Activated gamma-delta T cell treated with Interleukin-2 at 50 U/mL for 16 hours (primary cell): ENCODE measurements around the gene FXYD2.

Source experiments
- DNase-seq: peaks from one replicate; pipeline ENCODE4 v3.0.0-alpha.2; 2020

FXYD2 gene

GRCh38 chr11:117795638-117796455 lies 28.7 kb downstream of the FXYD2 start:
- no peak for DNase-seq

- no peak for DNase-seq
Observed at GRCh38 chr11:117794772-117795629, 29.5 kb downstream of the FXYD2 start.

- no peak for DNase-seq
Observed at GRCh38 chr11:117794135-117794534, 30.4 kb downstream of the FXYD2 start.

GRCh38 chr11:117793583-117793982 lies 31.0 kb downstream of the FXYD2 start:
- no peak for DNase-seq

GRCh38 chr11:117792992-117793391 lies 31.6 kb downstream of the FXYD2 start:
- DNase-seq: no peak

- no peak for DNase-seq
Observed at GRCh38 chr11:117792241-117792640, 32.3 kb downstream of the FXYD2 start.

- DNase-seq: no peak
Observed at GRCh38 chr11:117790279-117790678, 34.3 kb downstream of the FXYD2 start.

- no peak for DNase-seq
Observed at GRCh38 chr11:117789241-117789640, 35.3 kb downstream of the FXYD2 start.

- DNase-seq: no peak
Observed at GRCh38 chr11:117786135-117786870, 38.2 kb downstream of the FXYD2 start.

GRCh38 chr11:117782101-117782500 lies 42.4 kb downstream of the FXYD2 start:
- DNase-seq: no peak

- DNase-seq: no peak
Observed at GRCh38 chr11:117781627-117782026, 42.9 kb downstream of the FXYD2 start.

GRCh38 chr11:117780456-117780855 lies 44.1 kb downstream of the FXYD2 start:
- no peak for DNase-seq

GRCh38 chr11:117774553-117774952 lies 50.0 kb downstream of the FXYD2 start:
- DNase-seq: no peak

GRCh38 chr11:117772360-117772759 lies 52.2 kb downstream of the FXYD2 start:
- no peak for DNase-seq

- DNase-seq: no peak
Observed at GRCh38 chr11:117771841-117772240, 52.7 kb downstream of the FXYD2 start.

- no peak for DNase-seq
Observed at GRCh38 chr11:117771197-117771596, 53.3 kb downstream of the FXYD2 start.

- DNase-seq: no peak
Observed at GRCh38 chr11:117770061-117770460, 54.5 kb downstream of the FXYD2 start.
